IPS-20b (cell line): Measurements from ENCODE around the gene B4GALT2.

Experiments used
- H3K27ac ChIP-seq: one replicate; pipeline ENCODE4 v1.5.1; 2013; ENCODE audit warnings: low read length
- H3K27me3 ChIP-seq: 2 replicates; pipeline ENCODE4 v1.6.1; 2013; ENCODE audit warnings: mild to moderate bottlenecking, low read length, inconsistent platforms; ENCODE audit not compliant: insufficient read depth
- H3K36me3 ChIP-seq: 2 replicates; pipeline ENCODE4 v1.6.1; 2013; ENCODE audit warnings: low read depth, mild to moderate bottlenecking, inconsistent platforms, low read length, moderate library complexity; ENCODE audit not compliant: insufficient read depth
- H3K4me1 ChIP-seq: 2 replicates; pipeline ENCODE4 v1.6.1; 2013; ENCODE audit warnings: mild to moderate bottlenecking, control low read depth, inconsistent platforms, low read length, moderate library complexity; ENCODE audit not compliant: insufficient read depth
- H3K4me3 ChIP-seq: 2 replicates; pipeline ENCODE4 v1.5.1; 2013; ENCODE audit warnings: mild to moderate bottlenecking, low read length, inconsistent platforms
- H3K9ac ChIP-seq: 2 replicates; pipeline ENCODE4 v1.6.1; 2013; ENCODE audit warnings: low read depth, mild to moderate bottlenecking, inconsistent platforms, low read length, moderate library complexity
- H3K9me3 ChIP-seq: 2 replicates; pipeline ENCODE4 v1.6.1; 2013; ENCODE audit warnings: mild to moderate bottlenecking, low read depth, low read length, inconsistent platforms; ENCODE audit not compliant: insufficient read depth

B4GALT2 gene

DNA sequence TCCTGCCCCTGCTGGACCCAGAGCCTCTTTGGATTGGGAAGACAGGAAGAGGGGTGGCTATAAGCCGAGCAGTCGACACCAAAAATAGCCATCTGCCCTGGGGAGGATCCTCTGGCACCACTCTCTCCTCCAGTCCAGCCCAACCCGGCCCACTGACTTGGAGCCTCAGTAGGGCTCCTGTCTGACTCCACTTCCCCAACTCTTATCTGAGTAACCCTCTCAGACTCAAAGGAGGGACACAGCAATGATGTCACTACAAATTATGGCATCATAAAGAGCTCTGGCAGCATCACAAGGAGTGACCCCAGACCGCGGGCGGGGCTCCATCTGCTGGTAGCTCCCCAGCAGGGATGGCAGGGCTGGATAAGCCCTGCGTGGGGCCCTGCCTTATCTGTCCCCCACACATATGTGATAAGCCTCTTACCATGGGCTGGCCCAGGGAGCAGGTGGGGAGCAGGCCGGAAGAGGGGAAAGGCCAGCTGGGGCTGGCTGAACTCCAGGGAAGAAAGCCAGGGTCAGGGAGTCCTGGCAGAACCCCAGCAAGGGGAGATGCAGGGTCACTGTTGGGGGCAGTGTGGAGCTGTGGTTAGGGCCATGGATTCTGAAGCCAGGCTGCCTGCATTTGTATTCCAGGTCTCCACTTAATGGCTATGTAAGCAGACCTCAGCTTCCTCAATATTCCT lies 56.9 kb downstream of the B4GALT2 start:
- no peaks in the 10 kb centered on the region for H3K9me3 ChIP-seq
- no peak overlapping the region for H3K9ac ChIP-seq
- H3K27ac ChIP-seq, result no peak overlapping the region
- no peaks in the 10 kb centered on the region for H3K36me3 ChIP-seq
- H3K4me3 ChIP-seq, result no peak overlapping the region
- peaks cover 14% of the 10 kb centered on the region; the same call in 1 of the 2 replicates for H3K4me1 ChIP-seq
- no peaks in the 10 kb centered on the region for H3K27me3 ChIP-seq

DNA sequence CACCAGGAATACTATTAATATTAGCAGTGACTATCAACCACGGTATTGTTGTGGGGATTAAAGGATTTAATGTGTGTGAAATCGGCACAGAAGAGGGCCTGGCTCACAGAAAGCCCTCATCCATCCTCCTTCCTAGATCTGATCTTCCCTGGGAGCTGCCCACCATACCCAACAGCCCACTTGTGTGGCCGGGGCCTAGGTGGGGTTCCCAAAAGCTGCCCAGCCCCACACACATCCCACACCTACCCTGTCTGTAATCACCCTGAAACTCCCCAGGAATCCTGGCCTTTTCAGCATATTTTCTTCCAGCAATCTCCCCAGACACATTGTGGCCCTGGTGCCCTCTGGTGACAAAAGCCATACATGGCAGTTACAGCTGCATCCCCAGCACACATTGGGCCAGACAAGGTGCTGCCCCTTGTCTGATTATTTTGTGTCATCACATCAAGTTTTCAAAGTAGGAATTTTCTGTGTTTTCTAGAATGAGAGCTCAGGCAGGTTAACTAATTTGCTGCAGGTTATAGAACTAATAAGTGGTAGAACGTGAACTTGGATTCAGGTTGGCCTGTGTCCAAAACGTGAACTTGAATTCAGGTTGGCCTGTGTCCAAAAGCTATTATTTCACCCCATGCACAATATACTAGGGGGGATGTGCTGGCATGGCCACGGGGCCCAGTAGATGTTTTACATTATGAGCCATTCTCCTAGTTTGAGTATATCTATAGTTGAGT lies 57.6 kb downstream of the B4GALT2 start:
- no peaks in the 10 kb centered on the region for H3K9me3 ChIP-seq
- H3K27me3 ChIP-seq, result no peaks in the 10 kb centered on the region
- no peak overlapping the region for H3K9ac ChIP-seq
- no peak overlapping the region for H3K27ac ChIP-seq
- peaks cover 14% of the 10 kb centered on the region; the same call in 1 of the 2 replicates for H3K4me1 ChIP-seq
- H3K4me3 ChIP-seq, result no peak overlapping the region
- H3K36me3 ChIP-seq, result no peaks in the 10 kb centered on the region

DNA sequence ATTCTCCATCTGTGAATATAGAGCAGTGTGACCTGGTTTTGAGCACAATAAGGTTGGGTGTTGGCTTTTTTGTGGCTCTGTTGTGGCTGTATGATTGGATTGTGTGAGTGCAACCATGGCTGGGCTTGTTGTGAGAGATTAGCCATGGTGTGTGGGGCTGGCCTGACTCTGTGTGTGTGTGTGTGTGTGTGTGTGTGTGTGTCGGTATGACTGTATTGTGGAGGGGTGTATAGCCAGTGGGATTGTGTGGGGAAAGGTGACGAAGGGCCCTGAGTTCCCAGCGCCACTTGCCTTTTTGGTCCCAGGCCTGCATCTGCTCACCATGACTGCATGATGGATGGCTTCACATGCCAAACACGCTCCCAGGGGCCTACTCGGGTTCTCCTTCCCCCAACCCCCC lies 58.1 kb downstream of the B4GALT2 start:
- H3K27ac ChIP-seq, result no peak overlapping the region
- no peak overlapping the region for H3K9ac ChIP-seq
- H3K36me3 ChIP-seq, result no peaks in the 10 kb centered on the region
- H3K9me3 ChIP-seq, result no peaks in the 10 kb centered on the region
- no peak overlapping the region for H3K4me3 ChIP-seq
- no peaks in the 10 kb centered on the region for H3K27me3 ChIP-seq
- H3K4me1 ChIP-seq, result peaks cover 10% of the 10 kb centered on the region; the same call in 1 of the 2 replicates

DNA sequence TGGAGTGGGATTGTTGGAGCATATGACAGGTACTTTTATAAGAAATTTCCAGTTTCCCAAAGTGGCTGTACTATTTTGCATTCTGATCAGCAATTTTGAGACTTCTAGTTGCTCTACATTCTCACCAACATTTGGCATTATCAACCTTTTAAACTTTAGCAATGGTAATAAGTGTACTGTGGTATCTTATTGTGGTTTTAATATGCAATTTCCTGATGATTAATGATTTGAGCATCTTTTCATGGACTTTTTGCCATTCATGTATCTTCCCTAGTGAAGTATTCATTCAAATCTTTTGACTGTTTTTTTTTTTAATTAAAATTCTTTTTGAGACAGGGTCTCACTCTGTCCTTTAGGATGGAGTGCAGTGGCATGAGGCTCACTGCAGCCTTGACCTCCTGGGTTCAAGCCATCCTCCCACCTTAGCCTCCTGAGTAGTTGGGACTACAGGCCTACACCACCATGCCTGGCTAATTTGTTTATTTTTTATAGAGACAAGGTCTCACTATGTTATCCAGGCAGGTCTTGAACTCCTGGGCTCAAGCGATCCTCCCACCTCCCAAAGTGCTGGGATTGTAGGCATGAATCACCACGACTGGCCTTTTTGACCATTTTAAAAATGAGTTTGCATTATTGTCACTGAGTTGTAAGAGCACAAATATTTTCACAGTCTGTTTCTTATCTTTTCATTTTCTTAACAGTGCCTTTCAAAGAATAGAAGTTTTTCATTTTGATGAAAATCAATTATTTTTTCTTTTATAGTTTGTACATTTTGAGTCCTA lies 60.1 kb downstream of the B4GALT2 start:
- H3K27me3 ChIP-seq, result peaks cover 13% of the 10 kb centered on the region; the same call in 1 of the 2 replicates
- no peak overlapping the region for H3K27ac ChIP-seq
- H3K9ac ChIP-seq, result no peak overlapping the region
- peaks cover 4% of the 10 kb centered on the region; the same call in 1 of the 2 replicates for H3K4me1 ChIP-seq
- no peaks in the 10 kb centered on the region for H3K9me3 ChIP-seq
- no peaks in the 10 kb centered on the region for H3K36me3 ChIP-seq
- H3K4me3 ChIP-seq, result no peak overlapping the region

DNA sequence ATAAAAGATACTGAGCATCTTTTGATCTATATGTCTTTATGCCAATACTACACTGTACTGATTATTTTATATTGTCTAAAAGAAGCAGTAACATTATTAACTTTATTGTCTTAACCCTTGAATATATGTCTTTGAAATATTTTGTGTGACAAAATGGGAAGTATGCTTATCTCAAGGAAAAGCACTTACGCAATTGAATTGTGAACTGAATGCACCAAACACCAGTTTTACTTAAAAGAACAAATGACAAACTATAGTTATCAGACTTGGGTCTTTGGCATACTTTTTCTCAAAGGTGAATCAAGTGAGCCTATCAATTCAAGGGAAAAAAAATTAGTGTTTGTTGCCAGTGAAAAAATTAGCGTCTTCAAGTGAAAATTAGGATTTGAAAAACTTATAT lies 61.4 kb downstream of the B4GALT2 start:
- Histone ChIP-seq H3K36me3 (no peaks in the 10 kb centered on the region), H3K9ac (no peak overlapping the region), H3K27ac (no peak overlapping the region), H3K4me3 (no peak overlapping the region), H3K4me1 (peaks cover 4% of the 10 kb centered on the region; the same call in 1 of the 2 replicates), H3K9me3 (no peaks in the 10 kb centered on the region), H3K27me3 (peaks cover 24% of the 10 kb centered on the region)
